HG03159 (cell line): ENCODE results near the gene MYADML2.

ENCODE experiments used
- ATAC-seq: cut with Tn5 transposase; IDR thresholded peaks from one replicate; pipeline ENCODE4 v1.9.1; 2021; ENCODE audit warnings: mild to moderate bottlenecking, moderate library complexity; ENCODE audit not compliant: unreplicated experiment

MYADML2 gene

GRCh38 chr17:81926451-81927151 lies 20.4 kb downstream of the MYADML2 start:
- ATAC-seq, result peak; percentile 12

DNA sequence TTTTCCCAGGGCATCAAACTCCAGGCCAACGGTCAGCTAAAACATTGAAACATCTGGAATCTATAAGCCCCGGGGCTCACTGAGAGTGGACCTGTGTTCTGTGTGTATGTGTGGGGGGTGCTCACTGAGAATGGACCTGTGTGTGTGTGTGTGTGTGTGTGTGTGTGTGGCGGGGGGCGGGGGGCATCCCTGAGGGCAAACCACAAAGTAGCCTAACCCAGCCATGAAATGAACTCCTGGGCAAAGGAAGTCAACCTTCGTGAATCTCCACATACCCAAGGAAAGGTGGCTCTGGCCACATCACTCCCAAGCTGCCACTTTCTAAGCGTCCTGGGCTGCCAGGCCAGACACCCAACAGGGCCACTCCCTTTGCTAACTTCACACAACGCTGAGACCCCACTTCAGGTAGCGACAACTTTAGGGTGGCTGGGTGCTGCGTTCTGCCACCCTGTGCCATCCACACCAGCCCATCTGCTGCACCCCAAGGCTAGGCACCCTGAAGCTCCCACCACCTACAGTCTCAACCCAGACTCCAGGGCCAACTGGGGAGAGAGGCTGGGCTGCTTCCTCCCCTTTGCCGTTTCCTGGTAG lies 21.1 kb downstream of the MYADML2 start:
- ATAC-seq, result no peak

- ATAC-seq, result no peak
Observed at GRCh38 chr17:81924557-81925532, 22.2 kb downstream of the MYADML2 start.

DNA sequence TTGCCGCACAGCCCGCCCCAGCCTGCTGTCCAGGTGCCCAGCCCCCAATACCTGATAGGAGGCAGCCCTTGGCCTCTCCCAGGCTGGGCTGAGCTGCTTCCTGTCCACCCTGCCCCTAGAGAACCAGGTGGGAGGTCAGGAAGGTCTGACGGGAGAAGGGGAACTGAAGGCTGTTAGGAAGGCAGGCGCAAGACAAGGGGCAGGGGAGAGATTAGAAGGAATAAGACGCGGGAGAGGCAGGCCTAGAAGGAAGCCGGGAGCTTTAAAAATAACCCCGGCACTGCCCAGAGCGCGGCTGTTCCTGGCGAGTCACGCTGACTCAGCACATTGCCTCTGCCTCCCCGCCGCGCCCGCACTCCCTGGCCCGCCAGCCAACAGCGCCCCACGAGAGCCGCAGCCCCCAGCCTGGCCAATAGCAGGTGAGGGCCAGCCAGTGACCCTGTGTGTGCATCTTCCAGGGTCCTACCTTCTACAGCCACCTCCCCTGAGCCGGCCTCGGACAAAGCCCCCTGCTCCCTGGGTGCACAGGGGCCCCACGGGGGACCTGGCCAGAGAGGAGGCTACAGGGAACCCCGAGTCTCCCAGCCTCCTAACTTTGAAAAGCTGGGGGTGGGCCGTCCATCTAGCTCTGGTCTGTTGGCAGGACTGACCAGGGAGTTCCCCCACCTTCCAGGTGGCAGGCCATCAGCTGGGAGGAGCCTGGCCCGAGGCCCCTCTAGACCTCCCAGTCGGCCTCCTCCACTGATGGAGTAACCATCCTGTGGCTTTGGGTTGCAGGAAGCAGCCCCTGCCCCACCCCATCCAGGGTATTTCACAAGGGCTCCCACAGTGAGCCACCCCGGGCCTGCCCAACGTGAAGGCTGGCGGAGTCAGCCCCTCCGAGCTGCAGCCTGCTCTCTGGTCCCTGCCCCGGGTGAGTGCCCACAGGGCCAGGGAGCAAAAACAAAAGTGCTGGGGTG lies 23.5 kb downstream of the MYADML2 start:
- no peak for ATAC-seq

GRCh38 chr17:81922566-81923301 lies 24.3 kb downstream of the MYADML2 start:
- no peak for ATAC-seq

DNA sequence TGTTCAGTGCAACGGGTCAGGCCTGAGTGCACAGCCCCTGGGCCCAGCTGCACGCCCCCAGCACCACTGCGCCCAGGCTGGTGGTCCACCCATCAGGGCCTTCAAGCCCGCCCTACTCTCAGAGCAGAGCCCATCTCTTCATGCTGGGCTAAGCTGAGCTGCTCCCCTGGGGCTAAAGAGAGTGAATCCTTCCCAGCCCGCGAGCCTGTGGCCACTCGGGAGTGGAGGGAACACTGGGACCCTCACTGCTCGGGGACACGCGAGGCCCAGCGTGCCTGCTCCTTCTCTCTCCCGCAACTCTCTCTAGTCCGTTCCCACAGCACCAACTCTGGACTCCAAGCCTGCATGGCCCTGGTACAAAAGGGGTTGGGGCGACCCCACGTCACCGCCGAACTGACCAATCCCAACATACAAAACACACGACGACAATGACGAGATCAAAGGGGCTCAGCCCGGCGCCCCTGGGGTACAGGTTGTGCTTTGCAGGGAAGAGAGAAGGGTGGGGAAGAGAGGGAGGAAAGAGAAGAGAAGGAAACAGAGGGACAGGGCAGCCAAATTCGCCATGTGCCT lies 25.0 kb downstream of the MYADML2 start:
- no peak for ATAC-seq

DNA sequence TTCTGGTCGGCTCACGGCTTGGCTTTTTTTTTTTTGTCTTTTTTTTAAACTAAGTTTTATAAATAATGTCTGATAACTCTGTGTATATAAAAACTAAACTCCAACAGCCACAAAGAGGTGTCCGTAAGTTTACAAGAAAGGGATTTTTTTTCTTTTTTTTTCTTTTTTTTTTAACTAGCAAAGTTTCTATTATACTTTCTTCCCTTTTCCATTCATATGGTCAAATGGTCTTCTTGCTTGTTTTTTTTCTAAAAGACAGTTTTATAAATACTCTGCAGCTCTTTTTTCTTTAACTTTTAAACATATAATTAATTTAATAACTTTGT lies 25.5 kb downstream of the MYADML2 start:
- no peak for ATAC-seq

- ATAC-seq, result no peak
Observed at GRCh38 chr17:81920612-81921536, 26.2 kb downstream of the MYADML2 start.

- ATAC-seq, result no peak
Observed at GRCh38 chr17:81918832-81919545, 28.0 kb downstream of the MYADML2 start.

DNA sequence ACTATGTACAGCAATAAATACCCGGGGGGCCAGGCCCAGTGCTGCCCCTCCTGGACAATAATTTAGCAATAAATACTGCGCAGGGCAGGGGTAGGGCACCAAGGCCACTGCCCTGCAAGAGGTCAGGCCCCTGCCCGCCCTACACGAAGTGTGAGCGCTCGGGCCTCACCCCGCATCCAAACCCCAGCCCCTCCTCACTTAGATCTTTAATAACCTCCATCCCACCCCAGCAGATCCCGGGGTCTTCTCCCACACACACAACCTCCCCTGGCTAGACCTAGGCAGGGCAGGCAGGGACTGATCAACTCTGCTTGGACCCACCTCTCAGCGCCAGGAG lies 28.7 kb downstream of the MYADML2 start:
- ATAC-seq, result peak; percentile 13

GRCh38 chr17:81917565-81918332 lies 29.3 kb downstream of the MYADML2 start, which contains the start of gene SIRT7:
SIRT7 (minus strand) TSS chr17:81918176; CDS start chr17:81918131, 45 bp downstream.
- ATAC-seq, result peak; percentile 71

GRCh38 chr17:81916234-81917001 lies 30.6 kb downstream of the MYADML2 start:
- no peak for ATAC-seq

DNA sequence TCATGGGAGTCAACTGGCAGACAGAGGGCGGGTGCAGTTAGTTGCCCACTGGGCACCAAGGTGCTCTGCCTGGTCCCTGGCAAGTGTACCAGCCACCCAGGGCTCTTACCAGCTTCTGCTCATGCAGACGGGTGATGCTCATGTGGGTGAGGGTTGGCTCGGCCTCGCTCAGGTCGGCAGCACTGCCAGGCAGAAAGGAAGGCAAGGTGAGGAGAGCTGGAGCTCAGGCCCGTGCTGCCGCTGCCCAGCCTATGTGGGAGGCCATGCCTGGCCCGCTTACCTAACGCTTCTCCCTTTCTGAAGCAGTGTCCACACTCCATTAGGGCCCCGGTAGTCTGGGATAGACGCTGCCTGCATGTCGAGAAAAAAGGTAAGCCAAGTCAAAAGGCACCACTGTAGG lies 31.7 kb downstream of the MYADML2 start:
- ATAC-seq, result no peak

GRCh38 chr17:81914103-81914850 lies 32.8 kb downstream of the MYADML2 start:
- no peak for ATAC-seq

GRCh38 chr17:81913394-81914102 lies 33.5 kb downstream of the MYADML2 start:
- no peak for ATAC-seq
